Activated naive CD4-positive, alpha-beta T cell treated with anti-CD3 and anti-CD28 coated beads, Interleukin-2, amount 10 ng/mL, durations not matched to agents 7 days and 5 days (primary cell): ENCODE data around the gene VRK2.
A peak's percentile ranks its signal among the peaks of the same experiment; 100 is the strongest.

Source experiments
- CTCF ChIA-PET: fragments of 350-600 bp; sonication (Branson Sonifier 250); formaldehyde crosslinking; loops from one replicate; lab custom pipeline; 2021; ENCODE audit warnings: antibody characterized with exemption; lab: Charles Lee
- DNase-seq: peaks from one replicate; pipeline ENCODE4 v3.0.0-alpha.2; 2020
- H3K27ac Mint-ChIP-seq: one replicate; pipeline ENCODE4 v1.8.0; 2021; ENCODE audit warnings: mild to moderate bottlenecking, moderate library complexity, mixed read lengths
- H3K27me3 Mint-ChIP-seq: one replicate; pipeline ENCODE4 v1.8.0; 2021; ENCODE audit warnings: mild to moderate bottlenecking, mixed read lengths
- H3K36me3 Mint-ChIP-seq: one replicate; pipeline ENCODE4 v1.8.0; 2021; ENCODE audit warnings: mixed read lengths
- H3K4me1 Mint-ChIP-seq: one replicate; pipeline ENCODE4 v1.8.0; 2021; ENCODE audit warnings: mixed read lengths
- H3K4me3 Mint-ChIP-seq: one replicate; pipeline ENCODE4 v1.8.0; 2021; ENCODE audit warnings: mild to moderate bottlenecking, moderate library complexity, mixed read lengths
- H3K9me3 Mint-ChIP-seq: one replicate; pipeline ENCODE4 v1.8.0; 2021; ENCODE audit warnings: mixed read lengths

Gene VRK2

GRCh38 chr2:58046585-58047372, at the start of gene VRK2:
Gene VRK2 (plus strand): TSS chr2:58046806. CDS start chr2:58048832, 2,026 bp downstream.
- Mint-ChIP-seq H3K4me1 (peaks cover 46% of the 10 kb centered on the region), H3K4me3 (peak within 1 kb of the TSS; percentile 78)

GRCh38 chr2:58006256-58006951, 40.2 kb upstream of the VRK2 start:
- Mint-ChIP-seq H3K4me3 (no peak overlapping the region), H3K4me1 (no peaks in the 10 kb centered on the region), H3K27ac (no peak overlapping the region), H3K36me3 (no peaks in the 10 kb centered on the region), H3K27me3 (no peaks in the 10 kb centered on the region), H3K9me3 (no peaks in the 10 kb centered on the region)
- CTCF ChIA-PET: no interaction called here
- no peak for DNase-seq

More at GRCh38 chr2:58046585-58047372, at the start of gene VRK2:
- Mint-ChIP-seq H3K9me3 (no peaks in the 10 kb centered on the region), H3K36me3 (peaks cover 18% of the 10 kb centered on the region), H3K27me3 (no peaks in the 10 kb centered on the region), H3K27ac (peak within 1 kb of the TSS; percentile 96)
- CTCF ChIA-PET: interaction anchor here (1.4 kb wide), 1 partner anchor 16 kb away, joined by 6 read pairs; no protein-coding TSS in a partner anchor
- DNase-seq: peak; percentile 89

GRCh38 chr2:58006952-58007284, 39.7 kb upstream of the VRK2 start:
- no peaks in the 10 kb centered on the region for H3K27me3 Mint-ChIP-seq
- no peak for DNase-seq
- no peaks in the 10 kb centered on the region for H3K36me3 Mint-ChIP-seq
- CTCF ChIA-PET: no interaction called here
- no peak overlapping the region for H3K4me3 Mint-ChIP-seq
- H3K9me3 Mint-ChIP-seq: no peaks in the 10 kb centered on the region
- H3K4me1 Mint-ChIP-seq: no peaks in the 10 kb centered on the region
- no peak overlapping the region for H3K27ac Mint-ChIP-seq

GRCh38 chr2:58010599-58010998, 36.0 kb upstream of the VRK2 start:
- no peaks in the 10 kb centered on the region for H3K9me3 Mint-ChIP-seq
- H3K27ac Mint-ChIP-seq: no peak overlapping the region
- no peaks in the 10 kb centered on the region for H3K27me3 Mint-ChIP-seq
- no peaks in the 10 kb centered on the region for H3K4me1 Mint-ChIP-seq
- no peak for DNase-seq
- no peak overlapping the region for H3K4me3 Mint-ChIP-seq
- CTCF ChIA-PET: no interaction called here
- H3K36me3 Mint-ChIP-seq: no peaks in the 10 kb centered on the region

- Mint-ChIP-seq H3K27me3 (no peaks in the 10 kb centered on the region), H3K4me3 (no peak overlapping the region), H3K4me1 (peaks cover 7% of the 10 kb centered on the region), H3K9me3 (peaks cover 5% of the 10 kb centered on the region), H3K36me3 (no peaks in the 10 kb centered on the region), H3K27ac (no peak overlapping the region)
- CTCF ChIA-PET: no interaction called here
- no peak for DNase-seq
These were observed 27.4 kb upstream of the VRK2 start for GRCh38 chr2:58019229-58019628.

- H3K4me1 Mint-ChIP-seq: peaks cover 7% of the 10 kb centered on the region
- no peak overlapping the region for H3K4me3 Mint-ChIP-seq
- no peaks in the 10 kb centered on the region for H3K27me3 Mint-ChIP-seq
- CTCF ChIA-PET: no interaction called here
- H3K36me3 Mint-ChIP-seq: no peaks in the 10 kb centered on the region
- no peak for DNase-seq
- no peaks in the 10 kb centered on the region for H3K9me3 Mint-ChIP-seq
- no peak overlapping the region for H3K27ac Mint-ChIP-seq
These were observed 21.3 kb upstream of the VRK2 start for GRCh38 chr2:58025150-58025933.

GRCh38 chr2:58027029-58027428, 19.6 kb upstream of the VRK2 start:
- no peak for DNase-seq
- CTCF ChIA-PET: no interaction called here
- no peaks in the 10 kb centered on the region for H3K36me3 Mint-ChIP-seq
- H3K27me3 Mint-ChIP-seq: no peaks in the 10 kb centered on the region
- H3K27ac Mint-ChIP-seq: no peak overlapping the region
- H3K4me1 Mint-ChIP-seq: peaks cover 7% of the 10 kb centered on the region
- H3K9me3 Mint-ChIP-seq: no peaks in the 10 kb centered on the region
- no peak overlapping the region for H3K4me3 Mint-ChIP-seq

- no peak for DNase-seq
- no peak overlapping the region for H3K4me3 Mint-ChIP-seq
- no peaks in the 10 kb centered on the region for H3K4me1 Mint-ChIP-seq
- CTCF ChIA-PET: no interaction called here
- no peaks in the 10 kb centered on the region for H3K36me3 Mint-ChIP-seq
- no peaks in the 10 kb centered on the region for H3K9me3 Mint-ChIP-seq
- no peak overlapping the region for H3K27ac Mint-ChIP-seq
- H3K27me3 Mint-ChIP-seq: no peaks in the 10 kb centered on the region
These were observed 15.8 kb upstream of the VRK2 start for GRCh38 chr2:58030771-58031170.

GRCh38 chr2:58032016-58032763, 14.4 kb upstream of the VRK2 start:
- H3K27me3 Mint-ChIP-seq: no peaks in the 10 kb centered on the region
- CTCF ChIA-PET: no interaction called here
- H3K4me3 Mint-ChIP-seq: no peak overlapping the region
- no peaks in the 10 kb centered on the region for H3K9me3 Mint-ChIP-seq
- H3K27ac Mint-ChIP-seq: no peak overlapping the region
- H3K4me1 Mint-ChIP-seq: no peaks in the 10 kb centered on the region
- no peaks in the 10 kb centered on the region for H3K36me3 Mint-ChIP-seq
- no peak for DNase-seq

GRCh38 chr2:58032764-58033080, 13.9 kb upstream of the VRK2 start:
- Mint-ChIP-seq H3K27me3 (no peaks in the 10 kb centered on the region), H3K4me3 (no peak overlapping the region)

GRCh38 chr2:58033530-58033929, 13.1 kb upstream of the VRK2 start:
- H3K36me3 Mint-ChIP-seq: no peaks in the 10 kb centered on the region
- DNase-seq: no peak
- H3K9me3 Mint-ChIP-seq: peaks cover 4% of the 10 kb centered on the region
- no peaks in the 10 kb centered on the region for H3K27me3 Mint-ChIP-seq
- no peak overlapping the region for H3K27ac Mint-ChIP-seq
- no peak overlapping the region for H3K4me3 Mint-ChIP-seq
- H3K4me1 Mint-ChIP-seq: no peaks in the 10 kb centered on the region
- CTCF ChIA-PET: no interaction called here

More at GRCh38 chr2:58032764-58033080, 13.9 kb upstream of the VRK2 start:
- DNase-seq: no peak
- H3K36me3 Mint-ChIP-seq: no peaks in the 10 kb centered on the region
- no peaks in the 10 kb centered on the region for H3K9me3 Mint-ChIP-seq
- CTCF ChIA-PET: no interaction called here
- no peak overlapping the region for H3K27ac Mint-ChIP-seq
- H3K4me1 Mint-ChIP-seq: no peaks in the 10 kb centered on the region

GRCh38 chr2:58035352-58035751, 11.3 kb upstream of the VRK2 start:
- H3K27ac Mint-ChIP-seq: no peak overlapping the region
- no peak for DNase-seq
- CTCF ChIA-PET: no interaction called here
- peaks cover 6% of the 10 kb centered on the region for H3K4me1 Mint-ChIP-seq
- peaks cover 4% of the 10 kb centered on the region for H3K9me3 Mint-ChIP-seq
- no peaks in the 10 kb centered on the region for H3K36me3 Mint-ChIP-seq
- no peak overlapping the region for H3K4me3 Mint-ChIP-seq
- no peaks in the 10 kb centered on the region for H3K27me3 Mint-ChIP-seq

GRCh38 chr2:58039170-58039611, 7.4 kb upstream of the VRK2 start:
- no peak overlapping the region for H3K27ac Mint-ChIP-seq
- H3K36me3 Mint-ChIP-seq: no peaks in the 10 kb centered on the region
- H3K4me3 Mint-ChIP-seq: no peak overlapping the region
- CTCF ChIA-PET: no interaction called here
- no peaks in the 10 kb centered on the region for H3K27me3 Mint-ChIP-seq
- no peak for DNase-seq
- H3K9me3 Mint-ChIP-seq: peaks cover 4% of the 10 kb centered on the region
- peaks cover 15% of the 10 kb centered on the region for H3K4me1 Mint-ChIP-seq

GRCh38 chr2:58042486-58042970, 4.1 kb upstream of the VRK2 start:
- Mint-ChIP-seq H3K4me3 (no peak overlapping the region), H3K36me3 (peaks cover 2% of the 10 kb centered on the region), H3K9me3 (peaks cover 4% of the 10 kb centered on the region), H3K27me3 (no peaks in the 10 kb centered on the region), H3K27ac (no peak overlapping the region), H3K4me1 (peaks cover 33% of the 10 kb centered on the region)
- no peak for DNase-seq
- CTCF ChIA-PET: no interaction called here
